ENCODE results near the gene GRB2. TPM values are rescaled to one million over a fixed set of nuclear protein-coding genes. Genes with fewer than 3 reads are reported as not detected.
A peak's percentile ranks its signal among the peaks of the same experiment; 100 is the strongest.

Gene GRB2
- total and polyA plus RNA-seq, 12 donors = 23.5 to 85.5 (median 52.0) TPM

- peak; percentile 49 to 71 (median 61) for ATAC-seq
- Histone ChIP-seq H3K36me3 (peaks cover 0 to 37% (median 16%) of the 10 kb centered on the region in 9 donors), H3K27ac (peak overlapping the region; percentile 90 to 99 (median 97)), H3K27me3 (no peaks in the 10 kb centered on the region), H3K9me3 (no peaks in the 10 kb centered on the region), H3K4me3 (peak overlapping the region; percentile 69 to 100 (median 96)), H3K4me1 (peaks cover 4 to 62% (median 37%) of the 10 kb centered on the region in 9 donors)
- intact Hi-C loops (cut with DNase I) = loop anchor here in 4 of 10 donors (2.0 to 5.0 kb wide), 3 partner anchors 18 to 142 kb away; partner anchors contain the start of genes GRB2 (in 1 of the 4) and SLC25A19 (in 1 of the 4)
- DNase-seq = peak; percentile 65 to 69
- TF ChIP-seq, protein P1, sequence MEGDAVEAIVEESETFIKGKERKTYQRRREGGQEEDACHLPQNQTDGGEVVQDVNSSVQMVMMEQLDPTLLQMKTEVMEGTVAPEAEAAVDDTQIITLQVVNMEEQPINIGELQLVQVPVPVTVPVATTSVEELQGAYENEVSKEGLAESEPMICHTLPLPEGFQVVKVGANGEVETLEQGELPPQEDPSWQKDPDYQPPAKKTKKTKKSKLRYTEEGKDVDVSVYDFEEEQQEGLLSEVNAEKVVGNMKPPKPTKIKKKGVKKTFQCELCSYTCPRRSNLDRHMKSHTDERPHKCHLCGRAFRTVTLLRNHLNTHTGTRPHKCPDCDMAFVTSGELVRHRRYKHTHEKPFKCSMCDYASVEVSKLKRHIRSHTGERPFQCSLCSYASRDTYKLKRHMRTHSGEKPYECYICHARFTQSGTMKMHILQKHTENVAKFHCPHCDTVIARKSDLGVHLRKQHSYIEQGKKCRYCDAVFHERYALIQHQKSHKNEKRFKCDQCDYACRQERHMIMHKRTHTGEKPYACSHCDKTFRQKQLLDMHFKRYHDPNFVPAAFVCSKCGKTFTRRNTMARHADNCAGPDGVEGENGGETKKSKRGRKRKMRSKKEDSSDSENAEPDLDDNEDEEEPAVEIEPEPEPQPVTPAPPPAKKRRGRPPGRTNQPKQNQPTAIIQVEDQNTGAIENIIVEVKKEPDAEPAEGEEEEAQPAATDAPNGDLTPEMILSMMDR (IDR thresholded peaks at IDR 0.05) = peak in 5 of 9 donors; percentile 24 to 52 (median 44)
- 1% methylated on average over 46 to 47 of the region's 47 CpGs for WGBS, 2 donors
These were observed 135.1 kb downstream of the GRB2 start for GRCh38 chr17:75270218-75270965.

DNA sequence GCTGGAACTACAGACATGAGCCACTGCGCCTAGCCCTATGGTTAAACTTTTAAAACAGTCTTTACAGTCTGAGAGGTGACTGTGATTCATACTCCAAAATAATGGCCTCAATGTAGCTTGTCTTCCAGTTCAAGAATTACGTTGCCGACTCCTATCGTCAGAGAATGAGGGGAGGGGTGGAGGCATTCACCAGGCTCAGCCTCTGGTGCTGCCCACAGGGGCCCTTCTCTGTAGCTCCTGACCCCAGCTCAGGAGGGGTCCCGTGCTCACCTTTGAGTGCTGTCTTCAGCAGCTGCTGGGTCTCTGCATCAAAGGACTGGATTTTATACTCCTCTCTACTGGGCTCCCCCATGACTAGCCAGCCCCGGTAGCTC is 135.6 kb downstream of the GRB2 start:
- no peaks in the 10 kb centered on the region for H3K9me3 ChIP-seq
- intact Hi-C loops (cut with DNase I) = loop anchor here in 4 of 10 donors (2.0 to 5.0 kb wide), 3 partner anchors 19 to 142 kb away; partner anchors contain the start of genes GRB2 (in 1 of the 4) and SLC25A19 (in 1 of the 4)
- TF ChIP-seq, protein P1 (IDR thresholded peaks at IDR 0.05) = no peak
- H3K27me3 ChIP-seq = no peaks in the 10 kb centered on the region
- H3K4me3 ChIP-seq = peak overlapping the region; percentile 69 to 100 (median 96)
- no peak for DNase-seq
- peak overlapping the region in 9 of 10 donors; percentile 90 to 99 (median 97) for H3K27ac ChIP-seq
- H3K36me3 ChIP-seq = peaks cover 0 to 37% (median 20%) of the 10 kb centered on the region in 9 donors
- H3K4me1 ChIP-seq = peaks cover 4 to 63% (median 37%) of the 10 kb centered on the region in 9 donors
- WGBS, 2 donors = 21 to 23% methylated on average over 6 of the region's 6 CpGs
- ATAC-seq = peak in 1 of 8 donors; percentile 2

Small RNA genes within 50 kb of the gene (microRNA-seq; reads per million reads assigned to microRNA genes)
- 0 reads per million in 2 donors for gene MIR3678

Other genes starting within 250 kb of the GRB2 start
- gene SUMO2, start 222.7 kb downstream of the GRB2 start, total RNA-seq = 100 to 1,000 TPM; 187 to 258 (median 218) TPM
- gene SUMO2, start 222.7 kb downstream of the GRB2 start, polyA plus RNA-seq = 10 to 100 TPM; 47.9 to 57.1 TPM
- gene NUP85, start 200.0 kb downstream of the GRB2 start, total RNA-seq = 10 to 100 TPM; 16.2 to 28.4 (median 20.4) TPM
- 10 to 100 TPM; 31.3 to 39.0 TPM for gene NUP85, start 200.0 kb downstream of the GRB2 start, polyA plus RNA-seq
- 10 to 100 TPM; 16.0 to 30.2 (median 21.7) TPM for gene GGA3, start 144.1 kb downstream of the GRB2 start, total RNA-seq
- 10 to 100 TPM; 13.1 to 20.3 TPM for gene GGA3, start 144.1 kb downstream of the GRB2 start, polyA plus RNA-seq
- gene MRPS7, start 143.8 kb downstream of the GRB2 start, total RNA-seq = 100 to 1,000 TPM; 124 to 179 (median 151) TPM
- gene MRPS7, start 143.8 kb downstream of the GRB2 start, polyA plus RNA-seq = 100 to 1,000 TPM in 1 of 2 donors, 10 to 100 TPM in 1; 98.9 to 118 TPM
- gene MIF4GD, start 134.4 kb downstream of the GRB2 start, total RNA-seq = 10 to 100 TPM; 12.6 to 21.0 (median 15.6) TPM
- gene MIF4GD, start 134.4 kb downstream of the GRB2 start, polyA plus RNA-seq = 10 to 100 TPM in 1 of 2 donors, 1 to 10 TPM in 1; 7.5 to 27.7 TPM
- 10 to 100 TPM in 6 of 10 donors, 1 to 10 TPM in 4; 6.8 to 19.2 (median 11.3) TPM for gene SLC25A19, start 116.2 kb downstream of the GRB2 start, total RNA-seq
- 10 to 100 TPM; 19.7 to 23.2 TPM for gene SLC25A19, start 116.2 kb downstream of the GRB2 start, polyA plus RNA-seq
- 10 to 100 TPM; 29.0 to 66.7 (median 41.3) TPM for gene TMEM94, start 51.0 kb upstream of the GRB2 start, total RNA-seq
- gene TMEM94, start 51.0 kb upstream of the GRB2 start, polyA plus RNA-seq = 10 to 100 TPM; 25.6 to 56.1 TPM
- gene CASKIN2, start 109.9 kb upstream of the GRB2 start, total RNA-seq = 10 to 100 TPM; 29.0 to 59.2 (median 37.2) TPM
- gene CASKIN2, start 109.9 kb upstream of the GRB2 start, polyA plus RNA-seq = 10 to 100 TPM; 17.6 to 31.2 TPM
- 1 to 10 TPM; 4.2 to 9.9 (median 6.1) TPM for gene TSEN54, start 110.8 kb upstream of the GRB2 start, total RNA-seq
- 10 to 100 TPM; 13.6 to 18.1 TPM for gene TSEN54, start 110.8 kb upstream of the GRB2 start, polyA plus RNA-seq
- gene LLGL2, start 120.0 kb upstream of the GRB2 start, total RNA-seq = 1 to 10 TPM; 1.1 to 5.0 (median 2.6) TPM
- 10 to 100 TPM in 1 of 2 donors, 1 to 10 TPM in 1; 5.6 to 14.8 TPM for gene LLGL2, start 120.0 kb upstream of the GRB2 start, polyA plus RNA-seq
- 10 to 100 TPM; 27.9 to 62.2 (median 45.8) TPM for gene MYO15B, start 182.1 kb upstream of the GRB2 start, total RNA-seq
- 100 to 1,000 TPM in 1 of 2 donors, 10 to 100 TPM in 1; 30.8 to 205 TPM for gene MYO15B, start 182.1 kb upstream of the GRB2 start, polyA plus RNA-seq
- 10 to 100 TPM in 2 of 10 donors, 1 to 10 TPM in 8; 1.9 to 14.2 (median 6.5) TPM for gene SMIM5, start 227.8 kb upstream of the GRB2 start, total RNA-seq
- 10 to 100 TPM in 1 of 2 donors, 1 to 10 TPM in 1; 3.1 to 19.2 TPM for gene SMIM5, start 227.8 kb upstream of the GRB2 start, polyA plus RNA-seq